ENCODE results near the gene TMEM198.

DNA sequence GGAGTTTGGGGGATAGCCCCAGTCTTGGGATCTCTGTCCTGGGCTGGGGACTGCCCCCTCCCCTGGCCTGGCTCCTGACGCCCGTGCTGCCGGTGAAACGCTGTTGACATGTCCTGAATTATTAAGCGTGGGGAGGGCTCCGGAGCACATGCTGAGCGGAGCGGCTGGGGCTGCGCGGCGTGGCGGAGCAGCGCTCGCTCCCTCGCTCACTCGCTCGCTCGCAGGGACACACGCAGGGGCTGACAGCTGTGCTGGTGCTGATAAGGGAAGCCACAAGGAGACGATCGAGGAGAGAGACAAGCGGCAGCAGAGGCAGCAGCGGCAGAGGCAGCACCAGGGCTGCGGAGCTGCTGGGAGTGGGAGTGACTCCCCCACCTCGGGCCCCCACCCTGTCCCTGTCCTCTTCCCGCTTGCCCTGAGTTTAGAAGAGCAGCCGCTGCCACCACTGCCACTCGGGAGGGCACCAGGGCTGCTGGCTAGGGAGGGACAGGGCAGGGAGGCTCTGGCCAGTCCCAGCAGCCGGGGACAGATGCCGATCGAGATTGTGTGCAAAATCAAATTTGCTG is 29.5 kb upstream of the TMEM198 start, which contains the start of gene ASIC4:
- TF ChIP-seq, protein P1, sequence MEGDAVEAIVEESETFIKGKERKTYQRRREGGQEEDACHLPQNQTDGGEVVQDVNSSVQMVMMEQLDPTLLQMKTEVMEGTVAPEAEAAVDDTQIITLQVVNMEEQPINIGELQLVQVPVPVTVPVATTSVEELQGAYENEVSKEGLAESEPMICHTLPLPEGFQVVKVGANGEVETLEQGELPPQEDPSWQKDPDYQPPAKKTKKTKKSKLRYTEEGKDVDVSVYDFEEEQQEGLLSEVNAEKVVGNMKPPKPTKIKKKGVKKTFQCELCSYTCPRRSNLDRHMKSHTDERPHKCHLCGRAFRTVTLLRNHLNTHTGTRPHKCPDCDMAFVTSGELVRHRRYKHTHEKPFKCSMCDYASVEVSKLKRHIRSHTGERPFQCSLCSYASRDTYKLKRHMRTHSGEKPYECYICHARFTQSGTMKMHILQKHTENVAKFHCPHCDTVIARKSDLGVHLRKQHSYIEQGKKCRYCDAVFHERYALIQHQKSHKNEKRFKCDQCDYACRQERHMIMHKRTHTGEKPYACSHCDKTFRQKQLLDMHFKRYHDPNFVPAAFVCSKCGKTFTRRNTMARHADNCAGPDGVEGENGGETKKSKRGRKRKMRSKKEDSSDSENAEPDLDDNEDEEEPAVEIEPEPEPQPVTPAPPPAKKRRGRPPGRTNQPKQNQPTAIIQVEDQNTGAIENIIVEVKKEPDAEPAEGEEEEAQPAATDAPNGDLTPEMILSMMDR (IDR thresholded peaks at IDR 0.05) = no peak
- no peak for TF ChIP-seq POLR2A (IDR thresholded peaks at IDR 0.05)
